IMR-90 (cell line): Measurements from ENCODE around the gene COX6B2. TPM values are rescaled to one million over a fixed set of nuclear protein-coding genes. Genes with fewer than 3 reads are reported as not detected.

Source experiments
- ATAC-seq: fragments of 200-7000 bp; cut with Tn5 transposase; 2 replicates; pipeline ENCODE4 v1.9.1; 2020; ENCODE audit warnings: low read depth, mild to moderate bottlenecking, moderate library complexity
- BruUV-seq: library from RNA; stranded (reverse); fragments of 400-500 nt; replicated peaks from 2 replicates; lab custom pipeline; 2021; lab: Mats Ljungman, UMichigan
- CTCF ChIA-PET: fragments of 300-600 bp; formaldehyde crosslinking; extraction: SDS; loops from one replicate; lab custom pipeline; 2021; ENCODE audit warnings: antibody characterized with exemption; lab: Yijun Ruan, JAX
- POLR2A ChIA-PET: fragments of 300-600 bp; sonication (Branson Sonifier 250); formaldehyde crosslinking; loops from one replicate; lab custom pipeline; 2022; ENCODE audit warnings: antibody characterized with exemption; ENCODE audit not compliant: unreplicated experiment; lab: Charles Lee
- DNase-seq: peaks from one replicate; pipeline ENCODE4 v3.0.0; 2013
- H2AFZ ChIP-seq: replicated peaks from 2 replicates; pipeline ENCODE3; 2013; ENCODE audit warnings: low read length, mild to moderate bottlenecking; ENCODE audit not compliant: poor library complexity
- H2AK5ac ChIP-seq: 2 replicates; pipeline ENCODE4 v1.6.1; 2013; ENCODE audit warnings: low read depth, low read length, inconsistent platforms
- H2AK9ac ChIP-seq: replicated peaks from 2 replicates; pipeline ENCODE3; 2013; ENCODE audit warnings: mild to moderate bottlenecking, low read depth, low read length, moderate library complexity; ENCODE audit not compliant: poor library complexity
- H2BK120ac ChIP-seq: 2 replicates; pipeline ENCODE4 v1.6.1; 2013; ENCODE audit warnings: low read depth, low read length, inconsistent platforms
- H2BK15ac ChIP-seq: 3 replicates; pipeline ENCODE4 v1.6.1; 2013; ENCODE audit warnings: low read depth, low read length, inconsistent platforms
- H2BK20ac ChIP-seq: 2 replicates; pipeline ENCODE4 v1.6.1; 2013; ENCODE audit warnings: low read depth, mild to moderate bottlenecking, inconsistent platforms, low read length, moderate library complexity
- H2BK5ac ChIP-seq: 2 replicates; pipeline ENCODE4 v1.6.1; 2013; ENCODE audit warnings: mild to moderate bottlenecking, low read depth, low read length, inconsistent platforms; ENCODE audit not compliant: poor library complexity, severe bottlenecking
- H3K14ac ChIP-seq: replicated peaks from 2 replicates; pipeline ENCODE4 v1.6.1; 2013; ENCODE audit warnings: low read depth, low read length, inconsistent platforms
- H3K18ac ChIP-seq: 2 replicates; pipeline ENCODE4 v1.6.1; 2013; ENCODE audit warnings: low read depth, low read length, control low read depth
- H3K23ac ChIP-seq: 2 replicates; pipeline ENCODE4 v1.6.1; 2013; ENCODE audit warnings: low read depth, low read length, inconsistent platforms
- H3K27ac ChIP-seq: 2 replicates; pipeline ENCODE4 v1.5.1; 2013; ENCODE audit warnings: mild to moderate bottlenecking, control low read depth, low read length; ENCODE audit not compliant: insufficient read depth
- H3K27me3 ChIP-seq: 2 replicates; pipeline ENCODE4 v1.6.1; 2013; ENCODE audit warnings: low read length; ENCODE audit not compliant: control insufficient read depth, insufficient read depth
- H3K36me3 ChIP-seq: 2 replicates; pipeline ENCODE4 v1.6.1; 2013; ENCODE audit warnings: low read length, mixed read lengths; ENCODE audit not compliant: control insufficient read depth, insufficient read depth
- H3K4ac ChIP-seq: 2 replicates; pipeline ENCODE4 v1.6.1; 2013; ENCODE audit warnings: low read depth, low read length, inconsistent platforms
- H3K4me1 ChIP-seq: 2 replicates; pipeline ENCODE4 v1.6.1; 2013; ENCODE audit warnings: low read length, mixed read lengths; ENCODE audit not compliant: control insufficient read depth, insufficient read depth
- H3K4me2 ChIP-seq: 2 replicates; pipeline ENCODE4 v1.6.1; 2013; ENCODE audit warnings: low read depth, mild to moderate bottlenecking, control low read depth, low read length, moderate library complexity
- H3K4me3 ChIP-seq: 2 replicates; pipeline ENCODE4 v1.5.1; 2013; ENCODE audit warnings: low read depth, mild to moderate bottlenecking, control low read depth, low read length, moderate library complexity; ENCODE audit not compliant: insufficient read depth
- H3K56ac ChIP-seq: 2 replicates; pipeline ENCODE4 v1.6.1; 2013; ENCODE audit warnings: low read length, inconsistent platforms; ENCODE audit not compliant: insufficient read depth; ENCODE audit errors: extremely low read depth
- H3K79me1 ChIP-seq, 2 experiments: 2 replicates each; pipeline ENCODE4 v1.6.1; 2013; ENCODE audit warnings: low read length in 2 of 2, inconsistent platforms in 1 of 2, low read depth in 1 of 2
- H3K9ac ChIP-seq: 2 replicates; pipeline ENCODE4 v1.6.1; 2013; ENCODE audit warnings: low read depth, low read length, control low read depth
- H3K9me1 ChIP-seq: 2 replicates; pipeline ENCODE4 v1.6.1; 2013; ENCODE audit warnings: low read length, inconsistent platforms; ENCODE audit not compliant: insufficient read depth
- H3K9me3 ChIP-seq: 2 replicates; pipeline ENCODE4 v1.6.1; 2013; ENCODE audit warnings: low read length; ENCODE audit not compliant: control insufficient read depth, insufficient read depth
- H4K20me1 ChIP-seq: 2 replicates; pipeline ENCODE4 v1.6.1; 2013; ENCODE audit warnings: low read length, inconsistent platforms; ENCODE audit not compliant: insufficient read depth
- H4K5ac ChIP-seq: 2 replicates; pipeline ENCODE4 v1.6.1; 2013; ENCODE audit warnings: mild to moderate bottlenecking, low read depth, low read length, control low read depth
- H4K8ac ChIP-seq, 2 experiments: 2 replicates each; pipeline ENCODE4 v1.6.1; 2013; ENCODE audit warnings: low read depth in 2 of 2, low read length in 2 of 2, control low read depth in 1 of 2, inconsistent platforms in 1 of 2
- H4K91ac ChIP-seq: 2 replicates; pipeline ENCODE4 v1.6.1; 2013; ENCODE audit warnings: low read depth, low read length, inconsistent platforms; ENCODE audit not compliant: insufficient read depth
- CEBPB ChIP-seq: IDR thresholded peaks from 2 replicates; pipeline ENCODE4 v1.6.1; 2012; ENCODE audit warnings: low read depth, low read length, improper control_type of control experiment
- CHD1 ChIP-seq: IDR thresholded peaks from 2 replicates; pipeline ENCODE4 v1.6.1; 2012; ENCODE audit warnings: low read depth, low read length, improper control_type of control experiment
- FOS ChIP-seq: fragments of 150-350 bp; IDR thresholded peaks from 2 replicates; pipeline ENCODE4 v1.6.1; 2016; ENCODE audit warnings: low read depth, low read length
- MAFK ChIP-seq: IDR thresholded peaks from 2 replicates; pipeline ENCODE4 v1.6.1; 2012; ENCODE audit warnings: low read depth, low read length, improper control_type of control experiment
- MAZ ChIP-seq: IDR thresholded peaks from 2 replicates; pipeline ENCODE4 v1.6.1; 2012; ENCODE audit warnings: low read depth, mild to moderate bottlenecking, low read length, improper control_type of control experiment, moderate library complexity, borderline replicate concordance
- MXI1 ChIP-seq: IDR thresholded peaks from 2 replicates; pipeline ENCODE4 v1.6.1; 2012; ENCODE audit warnings: low read depth, mild to moderate bottlenecking, low read length, moderate library complexity, borderline replicate concordance
- POLR2A ChIP-seq: IDR thresholded peaks from 2 replicates; pipeline ENCODE4 v1.6.1; 2012; ENCODE audit warnings: mild to moderate bottlenecking, low read depth, low read length
- RFX5 ChIP-seq: IDR thresholded peaks from 2 replicates; pipeline ENCODE4 v1.8.0; 2012; ENCODE audit warnings: low read depth, mild to moderate bottlenecking, low read length, moderate library complexity
- USF2 ChIP-seq: fragments of 150-350 bp; IDR thresholded peaks from 2 replicates; pipeline ENCODE4 v1.6.1; 2017; ENCODE audit warnings: mild to moderate bottlenecking, antibody characterized with exemption, low read length, low read depth
- WGBS, 2 experiments: methylation state at CpG; one replicate each; pipeline versions ENCODE4 v1.1.5 to v1.1.7; 2013; ENCODE audit warnings: missing lambda C conversion rate in 2 of 2; ENCODE audit not compliant: insufficient read length in 1 of 2; ENCODE audit errors: extremely low coverage in 2 of 2; 5-methylcytosine and 5-hydroxymethylcytosine counted together
- dilution Hi-C: fragments of 300-500 bp; cut with HindIII; formaldehyde crosslinking; loops from one replicate; pipeline ENCODE4 v1.14.3; 2018; ENCODE audit warnings: low sequenced_read_pairs; ENCODE audit not compliant: unreplicated experiment
- in situ Hi-C: fragments of 300-500 bp; cut with MboI; formaldehyde crosslinking; loops from 3 replicates; pipeline ENCODE4 v1.14.3; 2019; ENCODE audit warnings: low sequenced_read_pairs, inconsistent platforms, mixed read lengths
- intact Hi-C: fragments of 100-400 bp; cut with micrococcal nuclease; formaldehyde crosslinking; loops from 2 replicates; pipeline ENCODE4 v1.10.0; 2022
- polyA plus RNA-seq, 3 experiments: library from polyadenylated mRNA; depleted of rRNA; stranded (reverse); fragments of >200 nt; gene quantifications; 2 replicates each; pipeline ENCODE4 v1.2.3, GENCODE V29; 2012; ENCODE audit warnings: low replicate concordance in 1 of 3
- total RNA-seq: library from RNA; depleted of rRNA; stranded (reverse); fragments of >200 nt; gene quantifications from 2 replicates; pipeline ENCODE4 v1.2.3, GENCODE V29; 2012
- TF ChIP-seq, protein P1 (sequence below): conservative IDR thresholded peaks from 2 replicates; pipeline ENCODE4 v1.5.1; 2012; ENCODE audit warnings: mild to moderate bottlenecking, low read depth, low read length, improper control_type of control experiment

COX6B2 gene
- total and polyA plus RNA-seq, 2 of the 4 experiments (the other 2 are of a cell fraction): 0.19 TPM; not detected in 1

- ChIA-PET POLR2A (no interaction called here), CTCF (no interaction called here)
- DNase-seq (no peak), ATAC-seq (no peak)
- Histone ChIP-seq H3K4me1 (peaks cover 13% of the 10 kb centered on the region), H3K56ac (no peak overlapping the region), H2AK9ac (peak overlapping the region; percentile 97), H3K9me1 (peaks cover 10% of the 10 kb centered on the region; the same call in 1 of the 2 replicates), H3K4me3 (peak overlapping the region; percentile 87), H2AFZ (peak overlapping the region; percentile 85), H3K4me2 (peak overlapping the region; percentile 95), H2BK120ac (no peak overlapping the region), H3K18ac (no peak overlapping the region), H3K14ac (no peak overlapping the region; the same call in 1 of the 2 replicates), H3K27ac (peak overlapping the region; percentile 88; the same call in 1 of the 2 replicates), H3K9me3 (no peaks in the 10 kb centered on the region), H2BK5ac (peak overlapping the region; percentile 25), H3K9ac (peak overlapping the region; percentile 92), H2BK15ac (no peak overlapping the region), H2BK20ac (no peak overlapping the region), H3K79me1 (peaks cover 4 to 17% of the 10 kb centered on the region in 2 experiments; a peak in 3 of 4 replicates), H4K8ac (no peak overlapping the region), H2AK5ac (0 out of 2 replicates have a peak overlapping the region, but pooled peaks have one; percentile 16), H3K23ac (peak overlapping the region; percentile 37; the same call in 1 of the 2 replicates), H4K91ac (no peak overlapping the region), H3K36me3 (peaks cover 11% of the 10 kb centered on the region; the same call in 1 of the 2 replicates), H3K27me3 (no peaks in the 10 kb centered on the region), H3K4ac (peak overlapping the region; percentile 76; the same call in 1 of the 2 replicates), H4K20me1 (peaks cover 6% of the 10 kb centered on the region), H4K5ac (no peak overlapping the region)
- in situ Hi-C loops: no loop called here
- TF ChIP-seq POLR2A: no peak; the same call in 1 of the 2 replicates
- no peak for TF ChIP-seq MXI1
- TF ChIP-seq FOS: no peak
- TF ChIP-seq MAFK: no peak
- no peak for TF ChIP-seq CEBPB
- TF ChIP-seq, protein P1, sequence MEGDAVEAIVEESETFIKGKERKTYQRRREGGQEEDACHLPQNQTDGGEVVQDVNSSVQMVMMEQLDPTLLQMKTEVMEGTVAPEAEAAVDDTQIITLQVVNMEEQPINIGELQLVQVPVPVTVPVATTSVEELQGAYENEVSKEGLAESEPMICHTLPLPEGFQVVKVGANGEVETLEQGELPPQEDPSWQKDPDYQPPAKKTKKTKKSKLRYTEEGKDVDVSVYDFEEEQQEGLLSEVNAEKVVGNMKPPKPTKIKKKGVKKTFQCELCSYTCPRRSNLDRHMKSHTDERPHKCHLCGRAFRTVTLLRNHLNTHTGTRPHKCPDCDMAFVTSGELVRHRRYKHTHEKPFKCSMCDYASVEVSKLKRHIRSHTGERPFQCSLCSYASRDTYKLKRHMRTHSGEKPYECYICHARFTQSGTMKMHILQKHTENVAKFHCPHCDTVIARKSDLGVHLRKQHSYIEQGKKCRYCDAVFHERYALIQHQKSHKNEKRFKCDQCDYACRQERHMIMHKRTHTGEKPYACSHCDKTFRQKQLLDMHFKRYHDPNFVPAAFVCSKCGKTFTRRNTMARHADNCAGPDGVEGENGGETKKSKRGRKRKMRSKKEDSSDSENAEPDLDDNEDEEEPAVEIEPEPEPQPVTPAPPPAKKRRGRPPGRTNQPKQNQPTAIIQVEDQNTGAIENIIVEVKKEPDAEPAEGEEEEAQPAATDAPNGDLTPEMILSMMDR: peak; percentile 27; the same call in 1 of the 2 replicates
- no peak for TF ChIP-seq USF2
- TF ChIP-seq RFX5: no peak
- no peak for TF ChIP-seq CHD1
- peak; percentile 9; the same call in 1 of the 2 replicates for TF ChIP-seq MAZ
- intact Hi-C loops: no loop called here
- dilution Hi-C loops: no loop called here
- BruUV-seq: no TSS peak
- 7% methylated on average over 3 of the region's 24 CpGs; no CpG with 5 or more reads in 1 of the 2 experiments for WGBS, 2 experiments
These were observed 13.8 kb downstream of the COX6B2 start for GRCh38 chr19:55340784-55341147.
